Peyer's patch (tissue), 4 donors: ENCODE measurements around the gene ARHGEF4. TPM values are rescaled to one million over a fixed set of nuclear protein-coding genes. Genes with fewer than 3 reads are reported as not detected.

Source experiments
- DNase-seq, 3 donors: peaks; one replicate each; pipeline ENCODE4 v3.0.0-alpha.2; 2017 to 2019
- H3K27ac ChIP-seq, 4 donors: fragments of 200-600 bp; sonication (generic); one replicate each; pipeline ENCODE4 v1.5.1; 2016 to 2019
- H3K27me3 ChIP-seq, 2 donors: fragments of 200-600 bp; sonication (generic); one replicate each; pipeline ENCODE4 v1.5.1; 2019
- H3K36me3 ChIP-seq, 3 donors: fragments of 200-600 bp; sonication (generic); one replicate each; pipeline ENCODE4 v1.5.1; 2016 to 2019
- H3K4me1 ChIP-seq, 4 donors: fragments of 200-600 bp; sonication (generic); one replicate each; pipeline ENCODE4 v1.5.1; 2016 to 2019
- H3K4me3 ChIP-seq, 4 donors: fragments of 200-600 bp; sonication (generic); 1 replicate in 3 of 4; 2 replicates in 1 of 4; pipeline ENCODE4 v1.5.1; 2016 to 2019; ENCODE audit warnings: mild to moderate bottlenecking in 1 of 4
- H3K9me3 ChIP-seq, 4 donors: fragments of 200-600 bp; sonication (generic); one replicate each; pipeline ENCODE4 v1.5.1; 2016 to 2019; ENCODE audit warnings: mild to moderate bottlenecking in 1 of 4
- CTCF ChIP-seq, 6 experiments: fragments of 450-650 bp in 4 of 6; fragments of 200-600 bp in 2 of 6; sonication (generic) in 1 of 6; IDR thresholded peaks; one replicate each; pipeline ENCODE4 v1.5.1; 2017 to 2019; ENCODE audit warnings: antibody characterized with exemption in 6 of 6, mild to moderate bottlenecking in 3 of 6, moderate library complexity in 1 of 6
- POLR2A ChIP-seq, 2 donors: fragments of 450-650 bp; IDR thresholded peaks; one replicate each; pipeline ENCODE4 v1.5.1; 2017; ENCODE audit warnings: antibody characterized with exemption in 2 of 2, mild to moderate bottlenecking in 2 of 2, moderate library complexity in 2 of 2
- total RNA-seq, 4 donors: library from RNA; depleted of rRNA; stranded (reverse); fragments of >200 nt; gene quantifications; one replicate each; pipeline ENCODE4 v1.1.0, GENCODE V29; 2016

ARHGEF4 gene
- total RNA-seq, 4 donors from 2014 or later: 1.1 to 10.7 (median 1.6) TPM

DNA sequence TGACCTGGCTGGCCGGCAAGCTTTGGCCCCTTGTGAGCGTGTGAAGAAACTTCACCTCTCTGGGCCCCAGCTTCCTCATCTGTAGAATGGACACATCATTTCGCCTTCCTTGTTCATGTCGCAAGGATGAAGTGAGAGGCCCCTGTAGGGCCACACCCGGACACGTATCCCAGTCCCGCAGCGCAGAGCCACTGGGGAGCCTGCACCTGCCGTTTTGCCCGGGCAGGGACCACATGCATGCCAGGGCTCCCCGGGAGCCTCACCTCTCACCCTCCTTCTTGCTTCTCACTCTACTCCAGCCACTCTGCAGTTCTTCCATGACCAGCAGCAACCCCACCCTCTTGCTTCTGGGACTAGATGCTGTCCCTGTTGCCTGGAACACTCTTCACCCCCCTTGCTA, 179.1 kb downstream of the ARHGEF4 start:
- H3K9me3 ChIP-seq: no peaks in the 10 kb centered on the region
- H3K27ac ChIP-seq: no peak overlapping the region
- no peaks in the 10 kb centered on the region for H3K4me1 ChIP-seq

GRCh38 chr2:131016826-131017741, 180.4 kb downstream of the ARHGEF4 start:
- H3K27me3 ChIP-seq: no peaks in the 10 kb centered on the region
- H3K4me3 ChIP-seq: no peak overlapping the region
- H3K4me1 ChIP-seq: no peaks in the 10 kb centered on the region
- DNase-seq: no peak
- H3K36me3 ChIP-seq: no peaks in the 10 kb centered on the region
- no peaks in the 10 kb centered on the region for H3K9me3 ChIP-seq
- TF ChIP-seq CTCF (IDR thresholded peaks at IDR 0.05) (no peak), POLR2A (IDR thresholded peaks at IDR 0.05) (no peak)
- H3K27ac ChIP-seq: no peak overlapping the region

More for the DNA sequence above, 179.1 kb downstream of the ARHGEF4 start:
- DNase-seq: no peak
- H3K4me3 ChIP-seq: no peak overlapping the region
- no peaks in the 10 kb centered on the region for H3K27me3 ChIP-seq
- no peak for TF ChIP-seq CTCF (IDR thresholded peaks at IDR 0.05)
- no peak for TF ChIP-seq POLR2A (IDR thresholded peaks at IDR 0.05)
- H3K36me3 ChIP-seq: no peaks in the 10 kb centered on the region

DNA sequence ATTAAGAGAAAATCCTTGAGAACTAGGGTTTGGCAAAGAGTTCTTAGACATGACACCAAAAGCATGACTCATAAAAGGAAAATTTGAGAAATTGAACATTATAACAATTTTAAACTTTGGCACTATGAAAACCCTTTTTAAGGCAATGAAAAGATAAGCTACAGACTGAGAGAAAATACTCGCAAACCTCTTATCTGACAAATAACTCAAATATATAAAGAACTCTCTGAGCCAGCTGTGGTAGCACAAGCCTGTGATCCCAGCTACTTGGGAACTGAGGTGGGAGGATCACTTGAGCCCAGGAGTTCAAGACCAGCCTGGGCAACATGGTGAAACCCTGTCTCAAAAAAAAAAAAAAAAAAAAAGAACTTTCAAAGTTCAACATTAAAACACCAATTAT, 186.0 kb downstream of the ARHGEF4 start:
- no peak for TF ChIP-seq POLR2A (IDR thresholded peaks at IDR 0.05)
- H3K27ac ChIP-seq: no peak overlapping the region
- H3K4me1 ChIP-seq: no peaks in the 10 kb centered on the region
- H3K4me3 ChIP-seq: no peak overlapping the region
- H3K36me3 ChIP-seq: no peaks in the 10 kb centered on the region
- no peaks in the 10 kb centered on the region for H3K9me3 ChIP-seq
- DNase-seq: no peak
- no peaks in the 10 kb centered on the region for H3K27me3 ChIP-seq

GRCh38 chr2:131023758-131024157, 187.0 kb downstream of the ARHGEF4 start:
- Histone ChIP-seq H3K27ac (no peak overlapping the region), H3K27me3 (no peaks in the 10 kb centered on the region), H3K36me3 (no peaks in the 10 kb centered on the region), H3K4me1 (no peaks in the 10 kb centered on the region), H3K4me3 (no peak overlapping the region), H3K9me3 (no peaks in the 10 kb centered on the region)
- TF ChIP-seq CTCF (IDR thresholded peaks at IDR 0.05) (no peak), POLR2A (IDR thresholded peaks at IDR 0.05) (no peak)
- DNase-seq: no peak

DNA sequence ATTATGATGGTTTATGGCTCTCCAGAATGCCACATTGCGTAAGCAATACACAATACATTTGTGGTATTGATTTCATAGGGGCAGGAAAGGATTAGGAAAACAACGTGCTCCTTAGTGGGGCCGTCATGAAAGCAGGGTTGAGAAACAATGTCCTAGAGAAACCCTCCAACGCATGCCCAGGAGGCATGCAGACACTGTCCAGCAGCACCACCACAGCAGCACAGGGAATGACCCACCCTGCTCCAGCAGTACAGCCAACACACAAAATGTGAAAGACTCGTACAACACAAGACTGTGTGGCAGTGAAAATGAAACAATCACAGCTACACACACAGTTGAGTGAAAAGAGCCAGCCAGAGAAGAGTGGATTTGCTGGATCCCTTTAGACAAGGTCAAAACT, 190.2 kb downstream of the ARHGEF4 start:
- Histone ChIP-seq H3K4me1 (no peaks in the 10 kb centered on the region), H3K27me3 (no peaks in the 10 kb centered on the region), H3K27ac (no peak overlapping the region), H3K9me3 (no peaks in the 10 kb centered on the region), H3K36me3 (no peaks in the 10 kb centered on the region), H3K4me3 (no peak overlapping the region)
- no peak for TF ChIP-seq POLR2A (IDR thresholded peaks at IDR 0.05)
- no peak for TF ChIP-seq CTCF (IDR thresholded peaks at IDR 0.05)
- DNase-seq: no peak
